HTR-8/SVneo (cell line): Measurements from ENCODE around the gene CTBP2.
"Not testable (repeated sequence)": the region's sequence is repeated elsewhere in the genome, so short reads cannot be mapped to it uniquely, and the experiment has no call there.

Experiments used
- DNase-seq: peaks from one replicate; pipeline ENCODE4 v3.0.0; 2011; ENCODE audit warnings: low spot score, mixed read lengths; ENCODE audit not compliant: insufficient read length
- FAIRE-seq: peaks from 2 replicates; lab custom pipeline; 2011; peaks lifted over from hg19 to GRCh38; lab: Jason Lieb, UNC

The CTBP2 gene

DNA sequence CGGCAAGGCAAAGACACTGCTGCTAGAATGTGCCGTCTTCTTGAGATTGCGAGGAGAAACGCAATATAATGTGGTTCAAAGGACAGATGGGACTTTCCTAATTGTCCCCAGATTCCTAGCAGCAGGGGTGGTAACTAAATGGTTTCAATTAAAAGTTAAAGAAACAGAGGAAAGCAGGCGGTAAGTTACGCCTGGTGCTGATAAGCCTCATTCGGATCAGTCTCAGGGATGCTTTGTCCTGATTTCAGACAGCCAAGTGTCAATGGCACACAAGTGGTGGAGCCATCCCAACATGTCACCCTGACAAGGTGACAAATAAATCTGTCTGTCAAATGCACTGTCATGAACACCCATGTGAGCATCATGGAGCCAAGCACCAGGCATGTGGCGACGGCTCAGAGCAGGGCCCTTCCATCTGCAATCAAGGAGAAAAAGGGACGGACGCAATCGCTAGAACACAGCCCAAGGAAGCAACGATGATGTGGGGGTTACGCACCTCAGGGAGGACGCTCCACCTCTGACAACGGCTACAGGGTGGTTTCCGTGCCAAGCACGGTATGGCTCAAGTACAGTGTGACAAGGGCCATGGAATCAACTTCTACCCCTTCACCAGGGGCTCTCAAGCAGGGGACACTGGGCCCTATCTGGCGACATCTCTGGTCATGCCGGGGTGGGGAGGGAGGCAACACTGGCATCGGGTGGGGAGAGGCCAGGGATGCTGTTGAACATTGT is 66.2 kb downstream of the CTBP2 start:
- DNase-seq (no peak), FAIRE-seq (no peak)

DNA sequence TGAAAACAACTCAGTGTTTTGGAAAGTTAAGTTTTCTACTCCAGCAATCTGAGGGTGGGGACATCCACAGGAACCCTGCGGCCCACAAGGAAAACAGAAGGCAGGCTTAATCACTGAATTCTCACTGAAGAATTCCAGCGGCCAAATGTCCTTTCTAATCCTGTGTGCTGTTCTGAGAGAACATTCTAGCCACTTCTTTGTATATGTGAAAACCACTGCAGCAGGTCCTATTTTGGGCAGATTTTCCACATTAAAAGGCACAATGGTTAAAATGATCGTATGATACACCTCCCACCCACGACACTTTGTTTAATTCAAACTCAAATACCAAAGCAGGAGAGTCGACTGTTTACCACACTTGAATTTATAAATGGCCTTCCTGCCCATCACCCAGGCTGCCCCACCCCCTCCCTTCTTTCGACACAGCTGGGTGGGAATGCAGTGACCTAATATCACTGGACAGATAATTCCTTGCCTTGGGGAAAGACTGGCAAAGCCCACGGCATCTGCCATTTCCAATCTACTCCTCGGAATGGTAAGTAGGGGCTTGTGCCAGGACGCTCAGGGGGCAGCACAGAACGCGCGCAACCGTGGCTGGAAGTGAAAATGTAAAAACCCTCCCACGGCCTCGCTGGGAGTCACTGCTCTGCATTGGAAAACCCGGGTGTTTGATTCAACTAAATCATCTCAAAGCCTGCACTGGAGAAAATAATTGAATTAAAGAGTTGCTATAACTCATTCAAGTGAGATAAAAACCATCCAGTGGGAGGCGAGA is 67.0 kb downstream of the CTBP2 start:
- DNase-seq (peak; percentile 15), FAIRE-seq (no peak)

DNA sequence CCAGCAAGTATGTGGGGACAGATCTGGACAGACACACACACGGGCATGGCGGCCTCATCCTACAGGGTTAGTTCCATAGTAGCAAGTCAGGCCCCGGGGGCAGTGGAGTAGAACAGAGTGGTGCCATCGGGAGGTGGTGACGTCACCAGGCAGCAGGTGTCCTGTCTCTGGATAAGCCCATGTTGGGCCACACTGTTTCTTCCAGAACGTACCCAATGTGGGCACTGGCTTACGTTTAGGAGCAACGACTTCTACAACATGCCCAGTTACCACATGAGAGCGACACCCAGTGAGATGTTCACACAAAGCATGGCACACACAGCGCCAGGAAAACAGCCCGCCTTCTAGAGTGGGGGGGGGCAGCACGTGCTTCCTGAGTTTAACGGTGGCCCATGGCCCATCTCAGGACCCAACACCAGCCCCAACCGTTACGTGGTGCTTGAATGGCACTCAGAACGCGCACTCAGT is 67.8 kb downstream of the CTBP2 start:
- no peak for DNase-seq
- FAIRE-seq, result no peak

DNA sequence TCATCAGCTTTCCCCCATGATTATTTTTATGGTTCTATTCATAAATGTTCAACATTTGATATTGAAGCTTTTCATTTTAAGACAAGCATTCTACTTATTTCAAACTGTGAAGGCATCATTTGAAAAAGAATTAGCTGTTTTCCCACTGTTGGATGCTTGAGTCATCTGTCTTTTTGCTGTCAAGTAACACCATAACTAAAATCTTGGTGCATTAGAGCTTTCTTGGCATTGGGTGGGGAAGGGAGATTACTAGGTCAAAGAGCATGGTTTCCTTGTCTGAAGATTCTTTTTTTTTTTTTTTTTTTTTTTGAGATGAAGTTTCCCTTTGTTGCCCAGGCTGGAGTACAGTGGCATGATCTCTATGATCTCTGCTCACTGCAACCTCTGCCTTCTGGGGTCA is 68.5 kb downstream of the CTBP2 start:
- FAIRE-seq (no peak), DNase-seq (no peak)

GRCh38 chr10:125089469-125089868 is 70.9 kb downstream of the CTBP2 start:
- DNase-seq (no peak), FAIRE-seq (no peak)

DNA sequence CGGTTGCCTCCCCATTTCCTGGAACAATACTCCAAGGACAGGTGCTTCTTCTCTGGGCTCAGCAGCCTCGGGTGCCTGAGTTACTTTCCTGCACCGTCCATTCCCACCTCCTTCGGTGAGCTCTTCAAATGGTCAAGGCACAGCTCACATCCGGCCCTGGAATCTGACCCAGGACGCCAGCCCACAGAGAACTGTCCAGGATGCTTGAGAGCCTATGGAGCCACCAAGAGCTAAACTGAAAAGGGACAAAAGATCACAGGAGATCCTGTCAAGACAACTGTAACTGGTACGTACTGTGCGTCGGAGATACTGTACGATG is 72.5 kb downstream of the CTBP2 start:
- DNase-seq (no peak), FAIRE-seq (no peak)

DNA sequence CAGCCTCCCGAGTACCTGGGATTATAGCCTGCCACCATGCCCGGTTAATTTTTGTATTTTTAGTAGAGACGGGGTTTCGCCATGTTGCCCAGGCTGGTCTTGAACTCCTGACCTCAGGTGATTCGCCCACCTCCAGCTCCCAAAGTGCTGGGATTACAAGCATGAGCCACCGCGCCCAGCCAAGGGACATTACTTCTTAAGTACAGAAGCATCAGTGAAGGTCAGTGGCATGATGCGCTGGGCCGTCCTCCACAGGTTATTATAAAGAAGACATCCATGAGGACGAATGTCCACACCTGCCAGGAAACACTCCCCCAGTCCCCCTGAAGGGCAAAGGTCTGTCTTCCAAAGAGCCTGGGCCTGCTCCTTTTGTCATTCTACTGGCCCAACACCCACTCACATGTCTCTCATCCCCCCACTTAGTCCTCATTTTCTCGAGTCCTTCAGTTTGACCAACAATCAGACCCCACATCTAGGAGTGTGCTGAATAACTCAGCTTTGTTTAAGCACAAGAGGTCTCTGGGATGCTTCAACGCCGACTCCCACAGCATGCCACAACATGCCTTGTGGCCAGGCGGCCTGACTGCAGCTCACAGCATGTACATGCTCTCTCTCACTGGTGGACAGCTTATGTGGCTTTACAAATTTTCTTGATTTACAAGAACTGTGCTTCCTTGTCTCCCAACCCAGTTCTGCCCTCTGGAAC is 73.0 kb downstream of the CTBP2 start:
- FAIRE-seq (no peak), DNase-seq (no peak)

- FAIRE-seq, result no peak
- no peak for DNase-seq
These were observed 73.7 kb downstream of the CTBP2 start for GRCh38 chr10:125086691-125087090.

DNA sequence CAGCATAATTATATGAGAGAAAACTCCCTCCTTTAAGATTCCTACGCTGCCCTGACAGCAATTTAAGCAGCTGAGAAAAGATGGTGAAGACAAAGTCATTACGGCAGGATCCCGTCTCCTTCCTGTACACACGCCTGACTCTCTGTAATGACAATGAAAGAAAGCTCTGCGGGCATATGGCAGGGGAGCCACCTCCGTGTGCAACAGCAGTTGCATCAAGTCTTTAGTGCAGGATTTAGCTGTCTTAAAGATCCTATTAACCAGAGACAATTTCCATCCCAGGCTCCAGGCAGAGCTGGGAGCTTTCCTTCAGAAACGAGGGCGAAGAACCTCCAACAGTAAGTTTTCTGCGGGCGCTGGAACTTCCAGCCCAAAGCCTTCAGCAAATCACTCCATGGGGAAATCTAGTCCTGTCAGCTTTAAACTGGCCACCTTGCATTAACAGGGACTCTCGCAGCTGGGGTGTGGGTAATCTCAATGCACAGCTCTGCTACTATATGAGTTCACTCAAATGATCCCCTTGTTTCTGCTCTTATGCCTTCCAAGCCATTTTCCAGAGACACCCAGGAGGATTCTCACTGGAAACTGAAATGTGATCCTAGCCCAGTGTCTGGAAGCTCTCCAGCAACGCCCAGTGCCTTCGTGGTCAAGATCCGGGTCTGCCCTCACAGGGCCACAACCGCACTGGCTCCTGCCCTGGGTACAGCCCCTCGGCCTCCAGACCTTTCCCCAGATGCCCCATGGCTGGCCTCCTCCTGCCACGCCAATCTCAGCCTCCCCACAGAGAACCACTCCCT is 74.9 kb downstream of the CTBP2 start:
- FAIRE-seq (no peak), DNase-seq (peak; percentile 33)

DNA sequence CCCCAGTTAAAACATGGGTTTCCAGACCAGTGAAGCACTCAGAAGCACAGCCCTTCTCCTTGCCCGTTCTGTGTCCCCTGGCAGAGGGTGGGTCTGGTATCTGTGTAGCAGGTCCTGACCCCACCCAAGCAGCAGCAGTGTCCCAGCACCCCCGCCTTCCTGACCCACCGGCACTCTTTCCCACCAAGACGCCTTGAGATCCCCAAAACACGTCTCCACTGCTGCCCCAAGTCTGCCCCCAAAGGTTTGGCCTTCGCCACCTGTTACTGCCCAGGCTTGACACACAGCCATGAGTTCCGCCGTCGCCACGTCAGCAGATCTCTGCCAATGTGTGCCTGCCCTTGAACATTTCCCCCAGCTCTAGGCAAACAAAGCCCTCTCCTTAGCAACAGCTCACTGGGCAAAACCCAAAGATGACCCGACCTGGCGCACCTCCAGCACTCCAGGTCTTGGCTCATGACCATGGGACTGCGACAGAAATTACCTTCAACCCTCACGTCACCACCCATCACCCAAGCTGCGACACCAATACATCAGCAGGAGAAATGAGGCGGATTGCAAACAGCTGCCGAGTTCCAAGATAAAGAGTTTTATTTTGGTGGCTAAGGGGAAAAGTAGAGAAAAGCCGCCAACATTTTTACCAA is 75.6 kb downstream of the CTBP2 start:
- DNase-seq (no peak), FAIRE-seq (no peak)

DNA sequence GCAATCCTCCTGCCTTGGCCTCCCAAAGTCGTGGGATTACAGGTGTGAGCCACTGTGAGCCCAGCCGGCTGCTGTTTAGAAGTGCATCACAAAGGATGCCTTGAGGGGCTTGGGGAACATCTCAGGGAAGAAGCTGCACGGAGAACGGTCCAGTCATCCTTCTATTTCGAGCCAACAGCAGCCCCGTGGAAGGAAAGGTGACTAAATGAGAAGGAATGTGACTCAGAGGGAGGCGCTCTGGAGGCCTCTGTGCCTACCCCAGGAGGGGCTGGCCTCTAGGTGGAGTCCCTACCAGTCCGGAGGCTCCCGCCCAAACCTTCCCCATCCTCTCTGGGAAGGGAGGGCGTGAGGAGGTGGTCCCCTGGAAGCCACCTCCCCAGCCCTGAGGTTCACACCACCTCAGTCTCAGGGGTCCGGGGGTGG is 76.2 kb downstream of the CTBP2 start:
- DNase-seq, result peak; percentile 78
- no peak for FAIRE-seq

- FAIRE-seq (no peak), DNase-seq (no peak)
These were observed 76.8 kb downstream of the CTBP2 start for GRCh38 chr10:125083576-125083920.

- no peak for DNase-seq
- no peak for FAIRE-seq
These were observed 77.3 kb downstream of the CTBP2 start for GRCh38 chr10:125082881-125083575.

DNA sequence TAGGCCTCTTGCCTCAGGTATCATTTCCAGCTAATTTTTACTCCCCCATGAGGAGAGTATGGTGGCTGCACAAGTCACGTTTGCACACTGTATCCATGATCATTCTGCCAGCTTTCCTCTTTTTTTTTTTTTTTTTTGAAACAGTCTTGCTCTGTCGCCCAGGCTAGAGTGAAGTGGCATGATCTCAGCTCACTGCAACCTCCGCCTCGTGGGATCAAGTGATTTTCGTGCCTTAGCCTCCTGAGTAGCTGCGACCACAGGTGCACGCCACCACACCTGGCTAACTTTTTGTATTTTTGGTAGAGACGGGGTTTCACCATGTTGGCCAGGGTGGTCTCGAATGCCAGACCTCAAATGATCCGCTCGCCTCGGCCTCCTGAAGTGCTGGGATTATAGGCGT is 77.9 kb downstream of the CTBP2 start:
- not testable (repeated sequence) for DNase-seq, FAIRE-seq

DNA sequence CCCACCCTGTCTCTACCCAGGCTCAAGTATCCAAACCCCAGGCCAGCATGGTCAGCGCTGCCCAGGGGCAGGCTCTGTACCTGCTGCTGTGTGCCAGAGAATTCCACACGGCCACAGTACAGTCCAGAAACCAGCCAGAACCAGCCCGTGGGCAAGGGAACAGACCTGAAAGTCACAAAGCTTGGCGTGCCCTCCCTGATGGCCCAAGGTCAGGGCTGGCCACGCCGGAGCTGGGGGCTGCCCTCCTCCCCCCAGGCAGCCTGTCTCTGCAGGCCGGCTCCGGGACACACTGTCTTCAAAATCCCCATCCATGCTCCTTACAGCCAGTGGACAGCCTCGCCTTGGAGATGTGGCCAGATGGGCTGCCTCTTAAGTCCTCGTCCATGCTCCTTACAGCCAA is 78.4 kb downstream of the CTBP2 start:
- FAIRE-seq, result no peak
- no peak for DNase-seq

- FAIRE-seq (no peak), DNase-seq (no peak)
These were observed 79.4 kb downstream of the CTBP2 start for GRCh38 chr10:125080984-125081383.

- no peak for DNase-seq
- FAIRE-seq, result no peak
These were observed 80.1 kb downstream of the CTBP2 start for GRCh38 chr10:125080296-125080695.

DNA sequence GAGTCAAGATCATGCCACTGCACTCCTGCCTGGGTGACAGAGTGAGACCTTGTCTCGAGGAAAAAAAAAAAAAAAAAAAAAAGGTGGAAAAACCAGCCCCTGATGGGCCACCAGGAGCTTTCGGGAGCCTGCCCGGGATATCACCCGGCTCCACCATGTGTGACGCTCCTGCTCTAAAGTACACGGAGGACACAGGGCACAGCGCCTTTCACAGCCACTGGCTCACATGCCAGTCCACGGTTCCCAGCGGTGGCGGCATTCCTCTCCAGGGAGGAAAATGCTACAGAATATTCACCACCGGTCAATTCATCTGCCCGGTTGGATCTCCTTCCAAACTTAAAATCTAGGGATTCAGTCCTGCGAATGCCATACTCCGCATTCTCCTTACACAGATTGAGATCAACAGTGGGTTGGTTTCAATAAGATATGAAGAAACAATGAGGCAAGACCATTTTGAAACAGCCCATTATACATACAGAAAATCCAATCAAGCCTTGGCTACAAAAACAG is 81.2 kb downstream of the CTBP2 start:
- FAIRE-seq (no peak), DNase-seq (no peak)

- DNase-seq, result no peak
- no peak for FAIRE-seq
These were observed 83.3 kb downstream of the CTBP2 start for GRCh38 chr10:125076891-125077541.
